NCI-H748 treated with DMSO at 0.1 percent for 48 hours (cell line): ENCODE results near the gene LRRN2.
"Not testable (repeated sequence)": the region's sequence is repeated elsewhere in the genome, so short reads cannot be mapped to it uniquely, and the experiment has no call there.

Source experiments
- DNase-seq: peaks from one replicate; lab custom pipeline; 2025; lab: John Stamatoyannopoulos, UW

Gene LRRN2

GRCh38 chr1:204629459-204629858, 56.1 kb downstream of the LRRN2 start:
- not testable (repeated sequence) for DNase-seq

DNA sequence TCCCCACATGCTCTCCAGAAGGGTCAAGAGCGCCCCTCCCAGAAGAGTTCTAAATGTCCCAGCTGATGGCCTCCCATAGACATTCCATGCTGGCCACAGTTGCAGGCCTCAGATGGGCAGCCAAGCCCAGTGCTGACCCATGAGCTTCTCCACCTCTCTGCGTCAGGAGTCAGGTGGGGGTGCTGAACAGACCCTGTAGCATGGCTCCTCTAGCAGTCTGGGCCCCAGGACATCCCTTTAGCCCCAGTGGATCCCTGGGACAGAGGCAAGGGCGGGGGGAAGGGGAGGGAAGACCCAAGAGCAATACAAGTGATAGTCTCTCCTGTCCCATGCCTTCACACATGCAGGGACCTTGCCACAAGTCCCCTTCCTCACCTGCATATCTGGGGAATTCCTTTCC, 56.7 kb downstream of the LRRN2 start:
- DNase-seq = no peak

DNA sequence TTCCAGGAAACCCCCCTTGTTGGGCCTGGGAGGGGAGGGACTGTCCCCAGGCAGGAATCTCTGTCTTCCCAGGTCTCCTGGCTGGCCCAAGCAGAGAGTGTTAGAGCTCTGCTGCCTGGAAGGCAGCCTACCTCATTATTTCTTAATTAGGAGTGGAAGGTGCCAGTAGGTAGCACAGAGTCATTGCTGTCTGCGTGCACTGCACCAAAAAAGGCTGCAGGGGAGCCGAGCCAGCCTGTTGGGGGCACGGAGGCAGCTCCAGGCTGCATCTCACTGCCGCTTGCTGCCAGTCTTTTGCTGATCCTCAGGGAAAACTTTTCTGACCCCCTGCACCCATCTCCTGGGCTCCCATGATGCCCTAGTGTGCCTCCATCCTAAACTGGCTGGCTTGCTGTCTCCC, 58.1 kb downstream of the LRRN2 start:
- DNase-seq = no peak

GRCh38 chr1:204626381-204626780, 59.2 kb downstream of the LRRN2 start:
- DNase-seq = no peak

- no peak for DNase-seq
Measured at GRCh38 chr1:204624631-204625216, 60.8 kb downstream of the LRRN2 start.

GRCh38 chr1:204623894-204624361, 61.6 kb downstream of the LRRN2 start:
- DNase-seq = no peak

GRCh38 chr1:204623365-204623893, 62.1 kb downstream of the LRRN2 start:
- DNase-seq = no peak

DNA sequence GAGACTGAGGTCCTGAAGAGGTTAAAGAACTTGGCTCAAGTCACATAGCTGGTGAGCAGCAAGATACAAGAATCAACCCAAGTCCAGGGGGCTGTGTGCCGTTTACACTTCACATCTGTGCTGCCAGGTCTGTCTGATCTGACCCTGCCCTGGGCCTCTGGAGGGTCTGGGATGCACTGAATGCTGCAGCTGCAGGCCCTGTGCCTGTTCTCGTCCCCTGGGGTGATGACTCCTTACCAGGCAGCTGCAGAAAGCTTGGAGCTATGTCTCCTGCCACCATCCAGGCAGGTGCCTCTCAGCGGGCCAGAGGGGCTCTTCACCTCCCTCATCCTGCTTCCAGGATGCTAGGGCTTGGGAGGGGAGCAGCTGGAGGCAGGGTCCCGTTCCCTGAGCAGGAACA, 63.5 kb downstream of the LRRN2 start:
- no peak for DNase-seq

DNA sequence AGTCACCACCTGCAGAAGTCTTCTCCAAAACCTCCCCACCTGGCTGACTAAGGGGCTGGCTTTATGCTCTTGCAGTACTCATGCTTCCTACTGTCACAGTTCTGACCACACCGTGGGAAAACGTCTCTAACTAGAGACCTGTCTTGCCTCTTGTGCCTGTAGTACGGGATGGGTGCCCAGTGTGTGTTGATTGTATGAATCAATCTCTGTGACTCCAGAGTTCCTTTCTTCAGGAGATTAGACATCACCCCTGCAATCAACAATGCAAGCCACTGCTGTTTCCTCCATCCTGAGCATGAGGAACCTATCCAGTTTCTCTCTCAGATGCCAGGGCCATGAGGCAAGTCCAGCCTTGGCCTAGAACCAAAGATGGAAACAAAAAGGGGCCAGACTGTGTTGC, 64.1 kb downstream of the LRRN2 start:
- DNase-seq = no peak

DNA sequence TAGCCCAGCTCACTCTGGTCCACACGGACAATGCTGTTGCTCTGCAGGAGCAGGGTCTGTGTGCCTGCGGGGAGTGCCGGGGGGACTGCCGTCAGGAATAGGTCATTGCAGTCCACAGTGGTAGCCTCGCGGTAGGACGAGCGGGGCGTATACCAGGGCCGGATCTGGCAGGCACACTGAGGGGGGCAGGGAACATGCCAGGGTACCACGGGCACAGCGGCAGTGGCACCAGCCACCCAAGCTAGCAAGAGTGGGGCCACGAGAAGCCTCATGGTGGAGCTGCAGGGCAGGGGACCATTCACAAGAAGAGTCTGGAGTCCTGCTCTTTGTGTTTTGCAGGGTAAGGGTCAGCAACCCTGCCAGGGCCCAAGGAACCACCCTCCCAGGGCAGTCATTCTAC, 65.8 kb downstream of the LRRN2 start:
- no peak for DNase-seq

- DNase-seq = no peak
Measured at GRCh38 chr1:204618148-204618760, 67.3 kb downstream of the LRRN2 start.

DNA sequence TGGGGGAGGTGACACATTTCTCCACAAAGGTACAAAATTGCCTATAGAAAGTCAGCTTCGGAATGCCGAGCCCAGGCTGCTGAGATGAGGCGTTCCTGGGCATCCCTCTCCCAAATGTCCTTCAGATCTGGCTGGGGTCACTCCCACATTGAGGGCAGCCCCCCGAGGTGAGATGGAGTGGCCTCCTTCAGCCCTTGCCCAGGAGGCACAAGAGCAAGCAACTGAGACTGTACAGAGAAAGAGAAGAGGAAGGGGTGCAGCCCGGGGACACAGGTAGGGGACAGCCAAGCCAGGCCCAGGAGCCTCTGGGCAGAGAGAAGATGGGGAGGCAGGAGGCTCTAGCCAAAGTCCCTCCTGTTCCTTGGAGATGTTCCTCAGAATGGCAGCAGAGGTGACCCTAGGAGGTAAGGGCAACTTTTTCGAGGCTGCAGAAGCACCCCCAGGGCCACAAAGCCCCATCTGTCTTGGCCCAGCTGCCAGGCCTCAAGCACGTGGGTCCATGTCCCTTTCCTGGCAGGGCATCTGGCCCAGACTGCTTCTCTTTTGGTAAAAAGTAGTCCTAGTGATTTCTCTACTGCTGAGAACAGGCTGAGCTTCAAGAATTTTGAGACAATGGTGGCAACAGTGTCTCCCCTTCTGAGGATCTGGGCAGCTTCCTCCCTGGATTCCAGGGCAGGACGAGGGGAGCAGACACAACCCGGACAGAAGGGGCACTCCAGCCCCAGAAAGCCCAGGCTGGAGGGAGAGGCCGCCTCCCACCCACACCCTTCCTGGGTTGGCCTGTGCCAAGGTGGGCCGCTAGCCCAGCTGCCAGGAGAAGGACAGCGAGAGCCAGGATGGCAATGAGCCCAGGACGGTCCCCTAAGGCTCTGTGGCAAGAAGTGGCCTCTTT, 68.0 kb downstream of the LRRN2 start:
- no peak for DNase-seq

- DNase-seq = no peak
Measured at GRCh38 chr1:204616641-204617040, 68.9 kb downstream of the LRRN2 start.

DNA sequence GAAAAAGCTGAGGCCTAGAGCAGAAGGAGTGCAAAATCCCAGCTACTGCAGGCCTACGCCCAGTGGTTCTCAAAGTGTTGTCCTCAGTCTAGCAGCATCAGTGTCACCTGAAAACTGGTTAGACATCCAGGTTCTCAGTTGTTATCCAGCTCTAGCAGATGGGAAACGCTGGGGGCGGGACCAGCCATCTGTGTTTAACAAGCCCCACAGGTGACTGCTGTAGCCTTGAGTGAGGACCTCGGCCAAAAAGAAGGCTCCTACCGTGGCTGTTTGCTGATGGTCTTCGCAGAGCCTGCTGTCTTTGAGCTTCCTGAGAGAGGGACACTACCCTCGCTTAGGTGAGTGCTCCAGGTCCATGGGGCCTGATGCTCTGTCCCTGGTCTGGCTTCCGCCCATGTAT, 69.7 kb downstream of the LRRN2 start:
- no peak for DNase-seq

- DNase-seq = no peak
Measured at GRCh38 chr1:204613636-204614035, 71.9 kb downstream of the LRRN2 start.

DNA sequence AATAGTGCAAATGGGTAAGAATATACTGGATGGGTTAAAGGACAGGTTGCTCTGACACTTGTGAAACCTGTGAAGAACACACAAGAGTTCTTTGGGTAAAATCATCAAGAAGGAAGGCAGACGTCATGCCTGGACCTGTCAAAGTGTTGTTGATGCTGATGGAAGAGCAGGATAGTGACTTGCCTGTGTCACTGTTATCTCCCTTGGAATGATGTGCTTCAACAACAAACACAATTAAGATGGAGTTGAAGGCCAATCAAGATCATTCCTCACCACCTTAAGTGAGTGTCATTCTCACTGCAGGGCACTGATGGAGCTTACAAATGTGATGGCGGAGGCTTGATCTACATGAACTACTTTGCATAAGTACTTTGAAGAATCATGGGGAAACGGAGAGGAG, 73.2 kb downstream of the LRRN2 start:
- no peak for DNase-seq

GRCh38 chr1:204611036-204611435, 74.5 kb downstream of the LRRN2 start:
- DNase-seq = no peak

- DNase-seq = no peak
Measured at GRCh38 chr1:204607910-204608309, 77.6 kb downstream of the LRRN2 start.

DNA sequence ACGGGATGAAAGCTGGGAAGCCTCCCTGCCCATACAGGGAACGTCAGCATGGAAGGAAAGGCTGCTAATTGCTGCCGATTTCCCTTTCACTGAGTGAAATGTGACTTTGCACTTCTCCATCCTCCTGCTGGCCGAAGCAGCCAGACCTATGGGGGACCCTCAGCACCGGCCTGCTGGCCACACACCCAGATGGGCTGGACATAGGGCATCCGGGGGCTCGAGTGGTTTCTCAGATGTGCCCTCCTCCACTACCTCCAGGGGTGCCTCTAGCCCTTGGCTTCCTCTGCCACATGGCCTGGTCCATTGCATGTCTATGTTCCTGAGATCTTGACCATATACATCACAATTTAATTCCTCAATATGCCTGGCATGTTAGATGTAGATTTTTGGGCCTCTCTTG, 79.7 kb downstream of the LRRN2 start:
- no peak for DNase-seq

DNA sequence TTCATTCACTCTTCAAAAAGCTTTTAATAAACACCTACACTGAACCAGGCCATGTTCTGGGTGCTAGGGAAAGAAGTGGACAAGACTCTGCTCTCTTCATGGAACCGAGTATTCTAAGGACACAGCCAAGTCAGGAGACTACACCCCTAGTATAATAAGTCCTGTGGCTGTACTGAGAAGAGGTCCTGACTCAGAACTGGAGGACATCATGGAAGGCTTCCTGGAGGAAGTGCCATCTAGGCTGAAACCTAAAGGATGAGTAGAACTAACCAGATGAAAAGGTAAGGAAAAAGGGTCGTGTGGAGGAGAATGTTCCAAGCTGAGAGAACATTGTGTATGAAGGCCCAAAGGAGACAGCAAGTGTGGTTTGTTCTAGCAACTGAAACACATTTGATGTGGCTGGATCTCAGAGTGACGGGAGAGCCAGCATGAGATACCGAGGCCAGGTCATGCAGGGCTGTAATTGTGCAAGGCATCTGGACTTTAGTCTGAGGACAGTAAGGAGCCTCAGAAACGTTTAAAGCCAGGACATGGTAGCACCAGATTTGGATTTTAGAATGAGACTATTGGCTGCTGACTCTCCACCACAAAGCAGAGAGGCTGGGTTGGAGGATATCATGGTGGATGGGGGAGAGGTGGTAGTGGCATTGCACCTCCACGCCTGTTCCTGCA, 82.5 kb downstream of the LRRN2 start:
- DNase-seq = no peak

- no peak for DNase-seq
Measured at GRCh38 chr1:204602111-204602579, 83.4 kb downstream of the LRRN2 start.

DNA sequence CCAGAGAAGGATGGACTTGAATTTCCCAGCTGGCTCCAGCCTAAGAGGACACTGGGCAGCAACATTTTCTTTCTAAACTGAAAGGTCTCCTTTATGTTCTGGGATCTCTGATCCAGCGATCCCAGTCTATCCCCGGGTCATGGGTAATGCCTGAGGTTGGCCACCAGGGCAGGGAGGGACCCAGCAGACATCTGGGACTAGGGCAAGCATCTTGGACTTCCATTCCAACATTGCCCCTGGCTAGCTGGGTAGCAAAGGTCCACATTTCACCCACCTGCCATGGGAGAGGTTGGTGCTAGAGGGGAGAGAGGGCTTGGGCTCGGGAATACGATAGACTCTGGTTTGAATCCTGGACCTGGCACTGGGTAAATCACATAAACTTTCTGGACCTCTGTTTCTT, 84.6 kb downstream of the LRRN2 start:
- no peak for DNase-seq
